Activated T-helper 2 cell treated with anti-CD3 and anti-CD28 coated beads, Interferon-gamma antibody, Interleukin-2, Interleukin-4, amounts not matched to agents 10 μg/mL and 5 μg/mL and 100 μg/mL, durations not matched to agents 14 hours and 24 hours and 36 hours (primary cell): ENCODE results near the gene QPRT. TPM values are rescaled to one million over a fixed set of nuclear protein-coding genes. Genes with fewer than 3 reads are reported as not detected.
"Not testable (repeated sequence)": the region's sequence is repeated elsewhere in the genome, so short reads cannot be mapped to it uniquely, and the experiment has no call there.

Source experiments
- DNase-seq: peaks from one replicate; pipeline ENCODE4 v3.0.0; 2021; ENCODE audit warnings: low spot score
- H3K27ac Mint-ChIP-seq: one replicate; pipeline ENCODE4 v1.8.0; 2021; ENCODE audit warnings: mixed read lengths
- H3K27me3 Mint-ChIP-seq: one replicate; pipeline ENCODE4 v1.8.0; 2021; ENCODE audit warnings: low read depth, mixed read lengths
- H3K36me3 Mint-ChIP-seq: one replicate; pipeline ENCODE4 v1.8.0; 2021; ENCODE audit warnings: low read depth, mixed read lengths
- H3K4me1 Mint-ChIP-seq: one replicate; pipeline ENCODE4 v1.8.0; 2021; ENCODE audit warnings: low read depth, mixed read lengths
- H3K4me3 Mint-ChIP-seq: one replicate; pipeline ENCODE4 v1.8.0; 2021; ENCODE audit warnings: low read depth, mild to moderate bottlenecking, moderate library complexity, mixed read lengths
- H3K9me3 Mint-ChIP-seq: one replicate; pipeline ENCODE4 v1.8.0; 2021; ENCODE audit warnings: mixed read lengths
- intact Hi-C: fragments of 100-400 bp; cut with micrococcal nuclease; formaldehyde crosslinking; loops from one replicate; pipeline ENCODE4 v1.15.1; 2023
- total RNA-seq: library from RNA; stranded (reverse); gene quantifications from 2 replicates; pipeline ENCODE4 v1.2.3, GENCODE V29; 2022

The QPRT gene
- total RNA-seq, 1 donor from 2014 or later, result 24.1 TPM

DNA sequence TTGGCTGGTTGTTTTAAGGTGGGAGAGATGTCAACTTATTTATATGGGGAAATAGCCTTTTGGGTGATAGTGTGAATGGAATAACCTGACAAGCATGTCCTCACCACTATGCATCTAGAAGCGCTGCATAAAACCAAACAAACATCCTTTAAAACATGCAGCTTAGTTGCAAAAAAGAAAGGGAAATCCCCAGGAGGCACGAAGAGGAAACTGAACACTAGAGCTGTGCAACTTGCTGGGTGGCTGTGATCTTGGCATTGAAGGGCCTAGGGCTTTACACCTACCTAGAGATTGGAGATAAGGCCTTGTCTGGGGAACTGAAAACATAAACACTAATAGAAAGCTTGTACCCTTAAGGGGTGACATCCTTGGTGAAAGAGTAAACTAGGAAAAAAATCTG lies 59.5 kb downstream of the QPRT start:
- H3K36me3 Mint-ChIP-seq, result peaks cover 43% of the 10 kb centered on the region
- DNase-seq, result peak; percentile 51
- H3K9me3 Mint-ChIP-seq, result no peaks in the 10 kb centered on the region
- no peaks in the 10 kb centered on the region for H3K27me3 Mint-ChIP-seq
- peak overlapping the region; percentile 70 for H3K27ac Mint-ChIP-seq
- H3K4me3 Mint-ChIP-seq, result peak overlapping the region; percentile 1
- intact Hi-C loops, result loop anchor here (1.0 kb wide), 1 partner anchor 8 kb away; no protein-coding TSS in a partner anchor
- H3K4me1 Mint-ChIP-seq, result peaks cover 64% of the 10 kb centered on the region

- Mint-ChIP-seq H3K36me3 (peaks cover 54% of the 10 kb centered on the region), H3K4me1 (peaks cover 69% of the 10 kb centered on the region)
- intact Hi-C loops, H3K4me3 Mint-ChIP-seq, H3K9me3 Mint-ChIP-seq, H3K27ac Mint-ChIP-seq, H3K27me3 Mint-ChIP-seq, DNase-seq: not testable (repeated sequence)
These were observed 61.1 kb downstream of the QPRT start for GRCh38 chr16:29739927-29740629.

DNA sequence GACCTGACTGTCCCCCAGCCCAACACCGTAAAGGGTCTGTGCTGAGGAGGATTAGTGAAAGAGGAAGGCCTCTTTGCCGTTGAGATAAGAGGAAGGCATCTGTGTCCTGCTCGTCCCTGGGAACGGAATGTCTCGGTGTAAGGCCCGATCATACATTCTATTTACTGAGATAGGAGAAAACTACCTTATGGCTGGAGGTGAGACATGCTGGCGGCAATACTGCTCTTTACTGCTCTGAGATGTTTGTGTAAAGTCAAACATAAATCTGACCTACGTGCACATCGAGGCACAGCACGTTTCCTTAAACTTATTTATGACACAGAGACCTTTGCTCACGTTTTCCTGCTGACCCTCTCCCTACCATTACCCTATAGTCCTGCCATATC lies 61.6 kb downstream of the QPRT start:
- intact Hi-C loops, DNase-seq, H3K27ac Mint-ChIP-seq, H3K4me3 Mint-ChIP-seq, H3K9me3 Mint-ChIP-seq, H3K27me3 Mint-ChIP-seq: not testable (repeated sequence)
- H3K36me3 Mint-ChIP-seq, result peaks cover 54% of the 10 kb centered on the region
- H3K4me1 Mint-ChIP-seq, result peaks cover 69% of the 10 kb centered on the region

DNA sequence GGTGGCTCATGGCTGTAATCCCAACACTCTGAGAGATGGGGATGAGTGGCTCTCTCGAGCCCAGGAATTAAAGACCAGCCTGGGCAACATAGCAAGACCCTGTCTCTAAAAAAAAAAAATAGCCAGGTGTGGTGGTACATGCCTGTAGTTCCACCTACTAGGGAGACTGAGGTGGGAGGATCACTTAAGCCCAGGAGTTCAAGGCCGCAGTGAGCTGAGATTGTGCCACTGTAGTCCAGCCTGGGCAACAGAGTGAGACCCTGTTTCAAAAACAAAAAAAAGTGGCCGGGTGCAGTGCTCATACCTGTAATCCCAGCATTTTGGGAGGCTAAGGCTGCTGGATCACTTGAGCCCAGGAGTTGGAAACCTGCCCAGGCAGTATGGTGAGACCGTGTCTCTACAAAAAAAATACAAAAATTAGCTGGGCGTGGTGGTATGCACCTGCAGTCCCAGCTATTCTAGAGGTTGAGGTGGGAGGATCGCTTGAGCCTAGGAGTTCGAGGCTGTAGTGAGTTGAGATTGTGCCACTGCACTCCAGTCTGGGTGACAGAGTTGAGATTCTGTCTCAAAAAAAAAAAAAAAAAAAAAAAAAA lies 63.8 kb downstream of the QPRT start:
- H3K36me3 Mint-ChIP-seq, result peaks cover 58% of the 10 kb centered on the region

GRCh38 chr16:29743475-29743826 lies 64.5 kb downstream of the QPRT start:
- H3K9me3 Mint-ChIP-seq, result no peaks in the 10 kb centered on the region
- intact Hi-C loops, result no loop called here
- peaks cover 62% of the 10 kb centered on the region for H3K4me1 Mint-ChIP-seq
- no peaks in the 10 kb centered on the region for H3K27me3 Mint-ChIP-seq
- peak overlapping the region; percentile 21 for H3K27ac Mint-ChIP-seq
- DNase-seq, result no peak
- peak overlapping the region; percentile 49 for H3K4me3 Mint-ChIP-seq
- H3K36me3 Mint-ChIP-seq, result peaks cover 55% of the 10 kb centered on the region

More for the DNA sequence above, 63.8 kb downstream of the QPRT start:
- peaks cover 69% of the 10 kb centered on the region for H3K4me1 Mint-ChIP-seq
- intact Hi-C loops, result no loop called here
- no peak overlapping the region for H3K27ac Mint-ChIP-seq
- H3K27me3 Mint-ChIP-seq, result no peaks in the 10 kb centered on the region
- DNase-seq, result no peak
- no peaks in the 10 kb centered on the region for H3K9me3 Mint-ChIP-seq
- peak overlapping the region; percentile 10 for H3K4me3 Mint-ChIP-seq

- peaks cover 54% of the 10 kb centered on the region for H3K36me3 Mint-ChIP-seq
- H3K27ac Mint-ChIP-seq, result peak overlapping the region; percentile 21
- H3K27me3 Mint-ChIP-seq, result no peaks in the 10 kb centered on the region
- intact Hi-C loops, result loop anchor here (2.0 kb wide), 1 partner anchor 47 kb away; the partner anchor contains the start of gene KIF22
- H3K9me3 Mint-ChIP-seq, result no peaks in the 10 kb centered on the region
- no peak for DNase-seq
- H3K4me3 Mint-ChIP-seq, result peak overlapping the region; percentile 45
- peaks cover 57% of the 10 kb centered on the region for H3K4me1 Mint-ChIP-seq
These were observed 65.0 kb downstream of the QPRT start for GRCh38 chr16:29743827-29744531.

- intact Hi-C loops, result loop anchor here (2.0 to 5.0 kb wide), 2 partner anchors 46 to 63 kb away; partner anchors contain the start of genes KIF22 and MAZ
- Mint-ChIP-seq H3K27me3 (no peaks in the 10 kb centered on the region), H3K27ac (peak overlapping the region; percentile 94), H3K36me3 (peaks cover 55% of the 10 kb centered on the region), H3K9me3 (no peaks in the 10 kb centered on the region), H3K4me3 (peak overlapping the region; percentile 98), H3K4me1 (peaks cover 53% of the 10 kb centered on the region)
- no peak for DNase-seq
These were observed 65.6 kb downstream of the QPRT start for GRCh38 chr16:29744541-29745101.

DNA sequence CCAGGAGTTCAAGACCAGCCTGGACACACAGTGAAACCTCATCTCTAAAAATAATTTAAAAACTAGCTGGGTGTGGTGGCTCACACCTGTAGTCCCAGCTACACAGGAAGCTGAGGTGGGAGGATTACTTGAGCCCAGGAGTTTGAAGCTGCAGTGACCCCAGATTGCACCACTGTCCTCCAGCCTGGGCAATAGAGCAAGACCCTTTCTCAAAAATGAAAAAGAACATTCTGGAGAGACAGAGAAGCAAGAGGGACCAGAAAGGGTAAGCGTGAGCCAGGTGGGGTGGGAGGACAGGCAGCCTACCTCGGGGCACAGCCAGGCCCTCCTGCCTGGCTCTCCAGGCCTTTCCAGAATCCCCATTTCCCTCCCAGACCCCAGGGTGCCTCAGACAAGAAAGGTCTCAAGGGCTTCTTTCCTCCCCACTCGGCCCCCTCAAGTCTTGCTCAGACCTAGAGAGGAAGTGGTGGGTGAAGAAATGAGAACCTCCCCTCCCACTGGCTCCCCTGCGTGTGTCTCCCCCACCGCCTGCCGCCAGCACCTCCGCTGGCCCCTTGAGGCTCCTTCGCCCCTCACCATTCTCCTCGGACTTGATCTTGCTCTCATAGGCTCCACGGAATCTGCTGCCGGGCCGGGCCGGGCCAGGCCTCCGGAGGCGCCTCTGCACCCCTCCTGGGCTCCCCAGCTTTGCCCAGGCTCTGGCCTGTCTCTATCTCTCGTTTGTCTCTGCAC lies 66.3 kb downstream of the QPRT start:
- Mint-ChIP-seq H3K36me3 (peaks cover 50% of the 10 kb centered on the region), H3K27ac (peak overlapping the region; percentile 94), H3K9me3 (no peaks in the 10 kb centered on the region), H3K27me3 (no peaks in the 10 kb centered on the region), H3K4me3 (peak overlapping the region; percentile 98), H3K4me1 (peaks cover 46% of the 10 kb centered on the region)
- DNase-seq, result peak; percentile 38
- intact Hi-C loops, result loop anchor here (2.0 to 5.0 kb wide), 2 partner anchors 46 to 62 kb away; partner anchors contain the start of genes KIF22 and MAZ

GRCh38 chr16:29745853-29746345 lies 66.9 kb downstream of the QPRT start, which contains the start of gene C16orf54:
Gene C16orf54 (minus strand): TSS chr16:29745990. CDS start chr16:29744951, 1,039 bp downstream.
- intact Hi-C loops, result loop anchor here (1.0 to 5.0 kb wide), 4 partner anchors 8 to 61 kb away; partner anchors contain the start of genes KIF22 and MAZ
- peaks cover 46% of the 10 kb centered on the region for H3K36me3 Mint-ChIP-seq

GRCh38 chr16:29746518-29746917 lies 67.5 kb downstream of the QPRT start:
- Mint-ChIP-seq H3K4me3 (peak overlapping the region; percentile 98), H3K36me3 (peaks cover 41% of the 10 kb centered on the region), H3K27ac (peak overlapping the region; percentile 94), H3K4me1 (peaks cover 35% of the 10 kb centered on the region)
- not testable (repeated sequence) for H3K9me3 Mint-ChIP-seq, H3K27me3 Mint-ChIP-seq, DNase-seq
- intact Hi-C loops, result loop anchor here (1.0 to 5.0 kb wide), 3 partner anchors 8 to 61 kb away; partner anchors contain the start of gene MAZ

More at GRCh38 chr16:29745853-29746345, 66.9 kb downstream of the QPRT start, which contains the start of gene C16orf54:
- H3K9me3 Mint-ChIP-seq, result no peaks in the 10 kb centered on the region
- H3K27ac Mint-ChIP-seq, result peak within 1 kb of the TSS; percentile 94
- no peaks in the 10 kb centered on the region for H3K27me3 Mint-ChIP-seq
- peak within 1 kb of the TSS; percentile 98 for H3K4me3 Mint-ChIP-seq
- H3K4me1 Mint-ChIP-seq, result peaks cover 41% of the 10 kb centered on the region
- DNase-seq, result peak; percentile 92
